Measurements from ENCODE around the gene CRYL1. TPM values are rescaled to one million over a fixed set of nuclear protein-coding genes. Genes with fewer than 3 reads are reported as not detected.
A peak's percentile ranks its signal among the peaks of the same experiment; 100 is the strongest.

CRYL1 gene
- total and polyA plus RNA-seq, 2 of the 13 experiments (the other 11 are each of a cell fraction or from before 2014, with no cell fraction given): 57.2 to 115 TPM

DNA sequence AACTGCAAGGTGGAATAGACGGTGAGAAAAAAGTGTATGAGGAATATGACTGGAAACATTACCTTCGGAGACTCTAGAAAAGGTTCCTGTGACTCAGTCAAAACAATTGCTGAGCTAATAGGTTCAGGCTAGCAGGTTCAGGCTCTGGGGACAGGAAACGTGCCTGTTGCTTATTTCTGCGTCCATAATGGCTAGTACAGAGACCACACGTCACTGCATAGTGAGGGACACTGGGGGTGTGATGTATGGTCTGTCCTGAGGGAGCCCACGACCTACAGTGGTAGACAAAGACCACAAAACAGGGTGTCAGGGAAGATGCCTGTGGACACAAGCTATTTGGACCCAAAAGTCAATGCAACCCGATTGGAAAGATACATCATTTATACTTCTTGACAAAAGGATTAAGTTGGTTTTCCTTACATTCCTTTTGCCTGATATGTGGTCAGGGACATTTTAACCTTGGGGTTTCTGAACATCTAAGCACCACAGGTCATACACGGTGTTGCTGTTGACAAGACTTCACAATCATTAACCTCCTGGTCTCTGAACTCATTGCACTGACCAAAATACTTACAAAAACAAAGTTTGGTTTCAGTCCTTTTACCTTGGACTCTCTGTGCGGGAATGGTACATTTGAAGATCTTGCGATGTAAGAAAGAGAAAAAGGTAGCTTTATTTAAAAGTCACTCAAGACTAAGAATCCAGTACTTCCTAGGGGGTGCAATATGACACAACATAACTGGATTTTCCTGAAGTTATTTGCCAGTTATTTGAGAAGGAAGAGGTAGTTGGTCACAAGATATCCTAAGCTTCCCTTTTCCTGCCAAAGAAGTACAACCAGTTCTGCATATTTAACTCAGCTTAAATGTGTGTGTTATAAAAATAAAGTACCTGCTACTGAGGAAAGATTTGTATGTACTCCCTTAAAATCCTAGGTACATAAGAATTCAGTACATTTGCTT lies 20.0 kb downstream of the CRYL1 start (continued):
- TF ChIP-seq EHMT2 (IDR thresholded peaks at IDR 0.05; ENCODE audit: borderline replicate concordance, low read depth, low read length) (peak; percentile 56; the same call in 1 of the 2 replicates), ZNF644 (CRISPR knock-in tag; IDR thresholded peaks at IDR 0.05; ENCODE audit: low read depth) (0 out of 2 replicates have a peak, but pooled peaks have one; percentile 28), SNAPC2 (CRISPR knock-in tag; IDR thresholded peaks at IDR 0.05) (peak; percentile 56; the same call in 1 of the 2 replicates), ZNF292 (CRISPR knock-in tag; IDR thresholded peaks at IDR 0.05; ENCODE audit: borderline replicate concordance, low read depth) (no peak), TGIF2 (CRISPR knock-in tag; IDR thresholded peaks at IDR 0.05) (0 out of 2 replicates have a peak, but pooled peaks have one; percentile 39), PHF20 (CRISPR knock-in tag; IDR thresholded peaks at IDR 0.05) (no peak), PITX1 (CRISPR knock-in tag; IDR thresholded peaks at IDR 0.05) (peak; percentile 99), NFRKB (IDR thresholded peaks at IDR 0.05) (no peak), ZNF468 (CRISPR knock-in tag; IDR thresholded peaks at IDR 0.05) (no peak), KLF6 (CRISPR knock-in tag; IDR thresholded peaks at IDR 0.05) (no peak), IRF2 (CRISPR knock-in tag; IDR thresholded peaks at IDR 0.05) (peak; percentile 75)

DNA sequence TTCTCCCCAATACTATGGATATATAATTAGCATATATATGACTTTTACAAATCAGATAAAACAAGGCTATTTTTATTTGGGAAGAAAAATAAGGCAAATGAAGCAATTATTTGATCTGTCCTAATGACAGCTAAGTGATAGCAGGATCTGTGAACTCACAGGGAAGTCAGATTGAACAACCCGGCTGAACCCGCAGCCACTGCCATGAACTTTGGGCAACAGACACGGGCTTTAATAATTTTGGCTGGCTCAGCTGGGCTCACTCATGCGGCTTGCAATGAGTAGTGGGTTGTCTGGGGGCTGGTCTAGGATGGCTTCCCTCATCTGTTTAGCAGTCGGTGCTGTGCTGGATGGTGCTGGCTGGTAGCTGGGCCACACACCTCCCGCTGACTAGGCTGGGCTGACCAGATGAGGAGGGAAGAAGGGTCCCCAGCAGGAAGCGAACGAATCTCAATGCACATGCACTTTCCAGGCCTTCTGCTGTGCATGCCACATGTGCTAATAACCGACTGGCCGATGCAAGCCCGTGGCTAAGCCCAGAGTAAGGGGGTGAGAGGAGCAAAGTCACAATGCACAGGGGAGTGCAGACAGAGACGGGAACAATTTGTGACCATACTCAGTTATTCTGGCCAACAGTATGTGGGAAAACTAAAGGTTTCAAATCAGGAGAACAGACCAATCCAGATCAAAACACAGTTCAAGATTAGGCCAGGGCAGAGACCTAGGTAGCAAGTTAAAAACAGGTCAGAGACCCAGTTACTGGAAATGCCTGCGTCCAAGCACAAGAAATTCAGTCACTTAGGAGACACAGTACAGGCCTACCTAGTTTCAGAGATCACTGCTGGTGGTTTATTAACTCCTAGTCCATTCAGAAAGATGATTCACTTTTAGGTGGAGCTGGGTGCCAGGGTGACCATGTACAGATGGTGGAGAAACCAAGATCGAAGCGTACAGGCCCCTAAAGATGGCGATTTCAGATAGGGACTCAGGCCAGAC lies 22.3 kb downstream of the CRYL1 start:
- Histone ChIP-seq H3K9ac (ENCODE audit: insufficient read depth, low read depth, low read length) (no peak overlapping the region), H3K4me1 (ENCODE audit: insufficient read depth, low read length) (peaks cover 74% of the 10 kb centered on the region), H3K27me3 (ENCODE audit: control insufficient read depth in 1 of 2, insufficient read depth in 2 of 2, low read length in 2 of 2) (no peaks in the 10 kb centered on the region), H3K9me3 (ENCODE audit: low read length) (no peaks in the 10 kb centered on the region), H3K4me2 (ENCODE audit: low read depth, low read length) (no peak overlapping the region), H3K79me2 (ENCODE audit: insufficient read depth, low read length) (no peaks in the 10 kb centered on the region), H3K36me3 (replicated peaks in 1 of 2; ENCODE audit: control insufficient read depth in 1 of 2, insufficient read depth in 2 of 2, low read length in 2 of 2) (no peaks in the 10 kb centered on the region; a peak in 1 of 5 replicates), H3K27ac (ENCODE audit: extremely low read length, insufficient read depth, low read length) (peak overlapping the region; percentile 84), H4K20me1 (ENCODE audit: insufficient read depth, low read length) (no peaks in the 10 kb centered on the region), H3K4me3 (replicated peaks in 1 of 3; ENCODE audit: insufficient read depth in 1 of 3, low read depth in 2 of 3, low read length in 3 of 3) (no peak overlapping the region), H2AFZ (ENCODE audit: low read length) (no peak overlapping the region)
- no peak for ATAC-seq
- ChIA-PET CTCF (ENCODE audit: low intra/inter-chr PET ratio, low total read pairs) (no interaction called here), POLR2A (no interaction called here)
- BruUV-seq (replicated peaks): no TSS peak
- intact Hi-C loops (cut with micrococcal nuclease; ENCODE audit: unreplicated experiment): no loop called here
- no peak for FAIRE-seq
- WGBS (ENCODE audit: low lambda C conversion rate): 95% methylated on average over 15 of the region's 16 CpGs
- DNase-seq (ENCODE audit: low spot score): no peak
- in situ Hi-C loops (cut with HindIII; ENCODE audit: extremely low pct_ligation_motif_present, low pct_unique_long_range_greater_than_20kb): no loop called here
- TF ChIP-seq, protein P1, sequence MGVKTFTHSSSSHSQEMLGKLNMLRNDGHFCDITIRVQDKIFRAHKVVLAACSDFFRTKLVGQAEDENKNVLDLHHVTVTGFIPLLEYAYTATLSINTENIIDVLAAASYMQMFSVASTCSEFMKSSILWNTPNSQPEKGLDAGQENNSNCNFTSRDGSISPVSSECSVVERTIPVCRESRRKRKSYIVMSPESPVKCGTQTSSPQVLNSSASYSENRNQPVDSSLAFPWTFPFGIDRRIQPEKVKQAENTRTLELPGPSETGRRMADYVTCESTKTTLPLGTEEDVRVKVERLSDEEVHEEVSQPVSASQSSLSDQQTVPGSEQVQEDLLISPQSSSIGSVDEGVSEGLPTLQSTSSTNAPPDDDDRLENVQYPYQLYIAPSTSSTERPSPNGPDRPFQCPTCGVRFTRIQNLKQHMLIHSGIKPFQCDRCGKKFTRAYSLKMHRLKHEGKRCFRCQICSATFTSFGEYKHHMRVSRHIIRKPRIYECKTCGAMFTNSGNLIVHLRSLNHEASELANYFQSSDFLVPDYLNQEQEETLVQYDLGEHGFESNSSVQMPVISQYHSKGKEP (CRISPR knock-in tag; IDR thresholded peaks at IDR 0.05): no peak
- TF ChIP-seq ZNF644 (CRISPR knock-in tag; IDR thresholded peaks at IDR 0.05; ENCODE audit: low read depth) (no peak), SMAD1 (CRISPR knock-in tag; IDR thresholded peaks at IDR 0.05; ENCODE audit: borderline replicate concordance, low read depth) (0 out of 2 replicates have a peak, but pooled peaks have one; percentile 44), SATB2 (CRISPR knock-in tag; IDR thresholded peaks at IDR 0.05) (no peak), MAFF (IDR thresholded peaks at IDR 0.05; ENCODE audit: low read depth, low read length) (no peak)
- TF ChIP-seq, protein P2, sequence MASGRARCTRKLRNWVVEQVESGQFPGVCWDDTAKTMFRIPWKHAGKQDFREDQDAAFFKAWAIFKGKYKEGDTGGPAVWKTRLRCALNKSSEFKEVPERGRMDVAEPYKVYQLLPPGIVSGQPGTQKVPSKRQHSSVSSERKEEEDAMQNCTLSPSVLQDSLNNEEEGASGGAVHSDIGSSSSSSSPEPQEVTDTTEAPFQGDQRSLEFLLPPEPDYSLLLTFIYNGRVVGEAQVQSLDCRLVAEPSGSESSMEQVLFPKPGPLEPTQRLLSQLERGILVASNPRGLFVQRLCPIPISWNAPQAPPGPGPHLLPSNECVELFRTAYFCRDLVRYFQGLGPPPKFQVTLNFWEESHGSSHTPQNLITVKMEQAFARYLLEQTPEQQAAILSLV (CRISPR knock-in tag; IDR thresholded peaks at IDR 0.05; ENCODE audit: borderline replicate concordance): no peak
- TF ChIP-seq, protein P3, sequence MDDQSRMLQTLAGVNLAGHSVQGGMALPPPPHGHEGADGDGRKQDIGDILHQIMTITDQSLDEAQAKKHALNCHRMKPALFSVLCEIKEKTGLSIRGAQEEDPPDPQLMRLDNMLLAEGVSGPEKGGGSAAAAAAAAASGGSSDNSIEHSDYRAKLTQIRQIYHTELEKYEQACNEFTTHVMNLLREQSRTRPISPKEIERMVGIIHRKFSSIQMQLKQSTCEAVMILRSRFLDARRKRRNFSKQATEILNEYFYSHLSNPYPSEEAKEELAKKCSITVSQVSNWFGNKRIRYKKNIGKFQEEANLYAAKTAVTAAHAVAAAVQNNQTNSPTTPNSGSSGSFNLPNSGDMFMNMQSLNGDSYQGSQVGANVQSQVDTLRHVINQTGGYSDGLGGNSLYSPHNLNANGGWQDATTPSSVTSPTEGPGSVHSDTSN (CRISPR knock-in tag; IDR thresholded peaks at IDR 0.05; ENCODE audit: borderline replicate concordance): no peak

Measured in HepG2 (cell line).